Uterus (tissue), 4 donors: Measurements from ENCODE around the gene BABAM2. TPM values are rescaled to one million over a fixed set of nuclear protein-coding genes. Genes with fewer than 3 reads are reported as not detected.

Source experiments
- DNase-seq, 2 donors: peaks; one replicate each; pipeline ENCODE4 v3.0.0-alpha.2; 2019 to 2020
- H3K27ac ChIP-seq, 2 donors: fragments of 200-600 bp; sonication (generic); 1 replicate in 1 of 2; 2 replicates in 1 of 2; pipeline ENCODE4 v1.5.1; 2016 to 2018
- H3K27me3 ChIP-seq, 2 donors: fragments of 200-600 bp; sonication (generic); one replicate each; pipeline ENCODE4 v1.5.1; 2018 to 2019; ENCODE audit warnings: control low read depth in 1 of 2
- H3K36me3 ChIP-seq, 2 donors: fragments of 200-600 bp; sonication (generic); one replicate each; pipeline ENCODE4 v1.5.1; 2019; ENCODE audit warnings: control low read depth in 1 of 2
- H3K4me1 ChIP-seq, 2 donors: fragments of 200-600 bp; sonication (generic); one replicate each; pipeline ENCODE4 v1.5.1; 2018 to 2019; ENCODE audit warnings: control low read depth in 1 of 2
- H3K4me3 ChIP-seq, 2 donors: fragments of 200-600 bp; sonication (generic); 1 replicate in 1 of 2; 2 replicates in 1 of 2; pipeline ENCODE4 v1.5.1; 2018 to 2019; ENCODE audit warnings: mild to moderate bottlenecking in 1 of 2
- H3K9me3 ChIP-seq, 2 donors: fragments of 200-600 bp; sonication (generic); one replicate each; pipeline ENCODE4 v1.5.1; 2019; ENCODE audit warnings: control low read depth in 1 of 2
- CTCF ChIP-seq, 4 experiments: fragments of 200-600 bp in 2 of 4; fragments of 450-650 bp in 2 of 4; sonication (generic) in 2 of 4; IDR thresholded peaks; one replicate each; pipeline ENCODE4 v1.5.1; 2016 to 2019; ENCODE audit warnings: antibody characterized with exemption in 4 of 4, mild to moderate bottlenecking in 2 of 4, moderate library complexity in 1 of 4
- POLR2A ChIP-seq, 2 donors: fragments of 450-650 bp; IDR thresholded peaks; one replicate each; pipeline ENCODE4 v1.6.1; 2016; ENCODE audit warnings: antibody characterized with exemption in 2 of 2, mild to moderate bottlenecking in 1 of 2, moderate library complexity in 1 of 2
- intact Hi-C: fragments of 100-400 bp; cut with DNase I; formaldehyde crosslinking; loops from one replicate; pipeline ENCODE4 v1.15.1; 2023; ENCODE audit warnings: low total_unique reads
- total RNA-seq, 4 donors: library from RNA; depleted of rRNA in 3 of 4; stranded (reverse); fragments of >200 nt in 3 of 4; gene quantifications; one replicate each; pipeline versions ENCODE4 v1.1.0 to v1.2.4, GENCODE V29; 2014 to 2023
- donor health status: DM: yes; HTN: yes; CAD: no.

Gene BABAM2
- total RNA-seq, 4 donors from 2014 or later, result 24.1 to 62.1 (median 32.5) TPM

- DNase-seq, result no peak
- TF ChIP-seq CTCF (IDR thresholded peaks at IDR 0.05), result no peak
- no peak for TF ChIP-seq POLR2A (IDR thresholded peaks at IDR 0.05)
- no peaks in the 10 kb centered on the region for H3K9me3 ChIP-seq
- intact Hi-C loops, result no loop called here
- no peaks in the 10 kb centered on the region for H3K4me1 ChIP-seq
- no peak overlapping the region for H3K27ac ChIP-seq
- H3K4me3 ChIP-seq, result no peak overlapping the region
- no peaks in the 10 kb centered on the region for H3K36me3 ChIP-seq
- no peaks in the 10 kb centered on the region for H3K27me3 ChIP-seq
Measured at GRCh38 chr2:28234807-28235206, 344.3 kb downstream of the BABAM2 start.

- no peak overlapping the region for H3K4me3 ChIP-seq
- H3K27me3 ChIP-seq, result no peaks in the 10 kb centered on the region
- intact Hi-C loops, result no loop called here
- H3K9me3 ChIP-seq, result no peaks in the 10 kb centered on the region
- H3K4me1 ChIP-seq, result no peaks in the 10 kb centered on the region
- no peak overlapping the region for H3K27ac ChIP-seq
- no peaks in the 10 kb centered on the region for H3K36me3 ChIP-seq
- TF ChIP-seq POLR2A (IDR thresholded peaks at IDR 0.05), result no peak
- no peak for TF ChIP-seq CTCF (IDR thresholded peaks at IDR 0.05)
- DNase-seq, result no peak
Measured at GRCh38 chr2:28239207-28239606, 348.7 kb downstream of the BABAM2 start.

GRCh38 chr2:28240937-28241336, 350.4 kb downstream of the BABAM2 start:
- H3K4me3 ChIP-seq, result no peak overlapping the region
- H3K9me3 ChIP-seq, result no peaks in the 10 kb centered on the region
- DNase-seq, result no peak
- H3K36me3 ChIP-seq, result no peaks in the 10 kb centered on the region
- no peaks in the 10 kb centered on the region for H3K4me1 ChIP-seq
- H3K27me3 ChIP-seq, result no peaks in the 10 kb centered on the region
- TF ChIP-seq POLR2A (IDR thresholded peaks at IDR 0.05) (no peak), CTCF (IDR thresholded peaks at IDR 0.05) (no peak)
- intact Hi-C loops, result no loop called here
- no peak overlapping the region for H3K27ac ChIP-seq

GRCh38 chr2:28247290-28247689, 356.8 kb downstream of the BABAM2 start:
- TF ChIP-seq POLR2A (IDR thresholded peaks at IDR 0.05) (no peak), CTCF (IDR thresholded peaks at IDR 0.05) (no peak)
- Histone ChIP-seq H3K4me1 (no peaks in the 10 kb centered on the region), H3K4me3 (no peak overlapping the region), H3K27me3 (no peaks in the 10 kb centered on the region), H3K9me3 (no peaks in the 10 kb centered on the region), H3K27ac (peak overlapping the region; percentile 1 to 51), H3K36me3 (no peaks in the 10 kb centered on the region)
- intact Hi-C loops, result no loop called here
- no peak for DNase-seq

GRCh38 chr2:28247734-28248133, 357.2 kb downstream of the BABAM2 start:
- TF ChIP-seq POLR2A (IDR thresholded peaks at IDR 0.05) (no peak), CTCF (IDR thresholded peaks at IDR 0.05) (no peak)
- Histone ChIP-seq H3K36me3 (no peaks in the 10 kb centered on the region), H3K9me3 (no peaks in the 10 kb centered on the region), H3K27ac (peak overlapping the region in 1 of 2 donors; percentile 51), H3K27me3 (no peaks in the 10 kb centered on the region), H3K4me3 (no peak overlapping the region), H3K4me1 (no peaks in the 10 kb centered on the region)
- no peak for DNase-seq
- intact Hi-C loops, result no loop called here
